PC-3 (cell line): ENCODE measurements around the gene TMEM255B. TPM values are rescaled to one million over a fixed set of nuclear protein-coding genes. Genes with fewer than 3 reads are reported as not detected.

Experiments used
- ATAC-seq: fragments of 200-7000 bp; cut with Tn5 transposase; 2 replicates; pipeline ENCODE4 v1.9.1; 2020; ENCODE audit warnings: mild to moderate bottlenecking, moderate library complexity
- BruUV-seq: library from RNA; stranded (reverse); fragments of 400-500 nt; replicated peaks from 2 replicates; lab custom pipeline; 2021; lab: Mats Ljungman, UMichigan
- CTCF ChIA-PET: fragments of 300-600 bp; sonication (Branson Sonifier 250); formaldehyde crosslinking; loops from one replicate; lab custom pipeline; 2022; ENCODE audit warnings: antibody characterized with exemption; lab: Charles Lee
- POLR2A ChIA-PET: fragments of 300-600 bp; sonication (Branson Sonifier 250); formaldehyde crosslinking; loops from one replicate; lab custom pipeline; 2022; ENCODE audit warnings: antibody characterized with exemption; ENCODE audit not compliant: unreplicated experiment; lab: Charles Lee
- DNase-seq: peaks from one replicate; pipeline ENCODE4 v3.0.0-alpha.2; 2015
- H2AFZ ChIP-seq: fragments of 300-600 bp; sonication (generic); 2 replicates; pipeline ENCODE4 v1.6.0; 2016; ENCODE audit warnings: antibody characterized with exemption, low read length
- H3F3A ChIP-seq: fragments of 300-600 bp; sonication (generic); one replicate; pipeline ENCODE4 v1.6.0; 2017; ENCODE audit warnings: antibody characterized with exemption, low read length, control low read depth, mild to moderate bottlenecking; ENCODE audit not compliant: unreplicated experiment
- H3K27ac ChIP-seq: fragments of 300-600 bp; sonication (generic); 2 replicates; pipeline ENCODE4 v1.5.1; 2016; ENCODE audit warnings: mild to moderate bottlenecking, low read length
- H3K27me3 ChIP-seq: fragments of 300-600 bp; sonication (generic); 2 replicates; pipeline ENCODE4 v1.6.1; 2016; ENCODE audit warnings: low read length, mixed read lengths
- H3K36me3 ChIP-seq: fragments of 300-600 bp; sonication (generic); 2 replicates; pipeline ENCODE4 v1.6.1; 2016; ENCODE audit warnings: low read depth, mixed run types, low read length, mixed read lengths
- H3K4me1 ChIP-seq: fragments of 300-600 bp; sonication (generic); 2 replicates; pipeline ENCODE4 v1.5.1; 2016; ENCODE audit warnings: low read length; ENCODE audit not compliant: insufficient read depth
- H3K4me2 ChIP-seq: fragments of 300-600 bp; sonication (generic); 2 replicates; pipeline ENCODE4 v1.6.0; 2016; ENCODE audit warnings: low read length
- H3K4me3 ChIP-seq: fragments of 300-600 bp; sonication (generic); 2 replicates; pipeline ENCODE4 v1.5.1; 2016; ENCODE audit warnings: mild to moderate bottlenecking, low read length, mixed read lengths
- H3K79me2 ChIP-seq: fragments of 300-600 bp; sonication (generic); 2 replicates; pipeline ENCODE4 v1.6.1; 2017; ENCODE audit warnings: low read length, mixed read lengths
- H3K9ac ChIP-seq: fragments of 300-600 bp; sonication (generic); 2 replicates; pipeline ENCODE4 v1.6.0; 2016; ENCODE audit warnings: mild to moderate bottlenecking, low read length
- H3K9me2 ChIP-seq: fragments of 300-600 bp; sonication (generic); replicated peaks from 2 replicates; pipeline ENCODE4 v1.6.1; 2016; ENCODE audit warnings: mixed run types, low read length, mixed read lengths
- H3K9me3 ChIP-seq: fragments of 300-600 bp; sonication (generic); 2 replicates; pipeline ENCODE4 v1.6.1; 2016; ENCODE audit warnings: low read length, mixed read lengths
- H4K20me1 ChIP-seq: fragments of 300-600 bp; sonication (generic); 2 replicates; pipeline ENCODE4 v1.6.1; 2016; ENCODE audit warnings: low read length, mixed read lengths
- EZH2 ChIP-seq: fragments of 300-600 bp; sonication (generic); IDR thresholded peaks from one replicate; pipeline ENCODE4 v1.6.1; 2017; ENCODE audit warnings: antibody characterized with exemption, mild to moderate bottlenecking, low read length; ENCODE audit not compliant: unreplicated experiment
- EZH2phosphoT487 ChIP-seq: fragments of 300-600 bp; sonication (generic); IDR thresholded peaks from 2 replicates; pipeline ENCODE4 v1.6.1; 2018; ENCODE audit warnings: mild to moderate bottlenecking, antibody characterized with exemption, low read length, borderline replicate concordance
- intact Hi-C: fragments of 100-400 bp; cut with micrococcal nuclease; formaldehyde crosslinking; loops from 2 replicates; pipeline ENCODE4 v1.9.0; 2023
- total RNA-seq: library from RNA; depleted of rRNA; stranded (reverse); fragments of >200 nt; gene quantifications from 2 replicates; pipeline ENCODE4 v1.2.3, GENCODE V29; 2014
- TF ChIP-seq, protein P1 (sequence below): fragments of 300-600 bp; sonication (generic); conservative IDR thresholded peaks from 2 replicates; pipeline ENCODE4 v1.5.1; 2017; ENCODE audit warnings: antibody characterized with exemption, low read depth, mild to moderate bottlenecking, low read length

The TMEM255B gene
- total RNA-seq, 1 experiment from 2014 or later, result 26.9 TPM

DNA sequence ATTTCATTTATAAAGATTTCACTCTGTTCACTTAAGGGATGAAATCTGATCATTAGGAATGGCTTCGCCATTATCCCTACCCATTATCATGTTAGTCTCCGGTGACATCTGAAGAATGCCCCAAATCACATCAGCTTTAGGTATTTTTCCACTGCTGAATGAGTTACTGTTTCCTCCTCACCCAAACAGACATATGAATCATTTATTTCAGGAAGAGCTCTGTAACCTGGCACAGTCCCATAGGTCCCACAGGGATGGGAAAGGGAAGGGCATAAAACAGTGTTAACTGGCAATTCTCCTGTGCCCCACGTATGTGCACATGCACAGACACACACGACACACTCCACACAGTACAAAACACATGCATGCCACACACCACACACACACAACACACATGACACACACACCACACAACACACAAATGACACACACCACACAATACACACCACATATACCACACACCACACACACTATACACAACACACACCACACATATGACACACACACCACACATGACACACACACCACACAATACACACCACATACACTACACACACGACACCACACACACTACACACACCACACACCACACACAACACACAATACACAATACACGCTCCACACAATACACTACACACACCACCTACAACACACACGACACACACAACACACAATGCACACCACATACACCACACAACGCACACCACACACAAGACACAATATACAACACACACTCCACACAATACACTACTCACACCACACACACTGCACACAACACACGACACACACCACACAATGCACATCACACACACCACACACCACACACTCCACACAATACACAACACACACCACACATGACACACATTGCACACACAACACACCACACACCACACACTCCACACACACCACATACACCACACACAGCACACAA, 15.4 kb downstream of the TMEM255B start:
- H3K9ac ChIP-seq, result no peak overlapping the region
- H3K4me2 ChIP-seq, result 0 out of 2 replicates have a peak overlapping the region, but pooled peaks have one; percentile 1
- TSS peak; percentile 9 for BruUV-seq
- H3F3A ChIP-seq, result no peaks in the 10 kb centered on the region
- ChIA-PET CTCF (no interaction called here), POLR2A (interaction anchor here (0.6 kb wide), 1 partner anchor 11 kb away, joined by 6 read pairs; no protein-coding TSS in a partner anchor)
- peaks cover 35% of the 10 kb centered on the region for H3K4me1 ChIP-seq
- no peaks in the 10 kb centered on the region for H3K9me3 ChIP-seq
- no peaks in the 10 kb centered on the region for H3K9me2 ChIP-seq
- peaks cover 6% of the 10 kb centered on the region; the same call in 1 of the 2 replicates for H3K79me2 ChIP-seq
- intact Hi-C loops, result loop anchor here (1.0 kb wide), 1 partner anchor 11 kb away; no protein-coding TSS in a partner anchor
- TF ChIP-seq EZH2, result no peak
- TF ChIP-seq, protein P1, sequence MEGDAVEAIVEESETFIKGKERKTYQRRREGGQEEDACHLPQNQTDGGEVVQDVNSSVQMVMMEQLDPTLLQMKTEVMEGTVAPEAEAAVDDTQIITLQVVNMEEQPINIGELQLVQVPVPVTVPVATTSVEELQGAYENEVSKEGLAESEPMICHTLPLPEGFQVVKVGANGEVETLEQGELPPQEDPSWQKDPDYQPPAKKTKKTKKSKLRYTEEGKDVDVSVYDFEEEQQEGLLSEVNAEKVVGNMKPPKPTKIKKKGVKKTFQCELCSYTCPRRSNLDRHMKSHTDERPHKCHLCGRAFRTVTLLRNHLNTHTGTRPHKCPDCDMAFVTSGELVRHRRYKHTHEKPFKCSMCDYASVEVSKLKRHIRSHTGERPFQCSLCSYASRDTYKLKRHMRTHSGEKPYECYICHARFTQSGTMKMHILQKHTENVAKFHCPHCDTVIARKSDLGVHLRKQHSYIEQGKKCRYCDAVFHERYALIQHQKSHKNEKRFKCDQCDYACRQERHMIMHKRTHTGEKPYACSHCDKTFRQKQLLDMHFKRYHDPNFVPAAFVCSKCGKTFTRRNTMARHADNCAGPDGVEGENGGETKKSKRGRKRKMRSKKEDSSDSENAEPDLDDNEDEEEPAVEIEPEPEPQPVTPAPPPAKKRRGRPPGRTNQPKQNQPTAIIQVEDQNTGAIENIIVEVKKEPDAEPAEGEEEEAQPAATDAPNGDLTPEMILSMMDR, result no peak
- TF ChIP-seq EZH2phosphoT487, result no peak
- peaks cover 9% of the 10 kb centered on the region; the same call in 1 of the 2 replicates for H3K36me3 ChIP-seq
- no peak overlapping the region for H2AFZ ChIP-seq
- DNase-seq, result peak; percentile 81
- no peak overlapping the region for H3K4me3 ChIP-seq
- ATAC-seq, result peak; percentile 66
- H3K27ac ChIP-seq, result peak overlapping the region; percentile 60
- H3K27me3 ChIP-seq, result no peaks in the 10 kb centered on the region
- no peaks in the 10 kb centered on the region for H4K20me1 ChIP-seq

DNA sequence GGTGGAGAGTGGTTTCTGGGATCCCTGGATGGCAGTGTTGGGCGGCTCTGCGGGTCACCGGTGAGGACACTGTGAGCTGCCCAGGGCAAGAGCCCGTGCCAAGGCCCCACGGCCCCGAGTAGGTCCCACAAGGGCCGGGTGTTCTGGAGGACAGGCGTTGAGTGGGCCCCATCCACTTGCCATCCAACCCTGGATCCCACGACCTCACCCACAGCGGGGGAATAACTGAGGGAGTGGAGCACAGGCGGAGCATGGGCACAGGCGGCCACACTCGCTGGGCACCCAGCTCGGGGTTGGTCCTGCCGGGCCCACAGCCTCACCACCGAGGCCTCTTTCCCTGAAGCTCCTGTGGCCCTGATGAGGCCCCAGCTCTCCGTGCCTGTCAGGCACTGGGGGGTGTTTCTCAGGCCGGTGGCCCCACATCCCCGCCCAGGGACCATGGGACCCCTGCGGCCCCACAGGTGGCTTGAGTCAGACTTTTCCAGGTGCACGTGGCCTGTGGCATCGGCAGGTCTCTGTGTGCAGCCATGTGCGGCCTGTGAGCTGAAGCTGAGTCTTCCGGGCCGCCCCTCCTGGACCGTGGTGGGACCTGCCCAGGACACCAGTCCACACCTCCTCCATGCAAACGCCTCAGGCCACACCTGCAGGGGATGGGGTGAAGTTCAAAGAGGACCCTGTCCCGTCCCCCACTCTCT, 16.6 kb downstream of the TMEM255B start:
- Histone ChIP-seq H3K9me3 (no peaks in the 10 kb centered on the region), H3K9me2 (no peaks in the 10 kb centered on the region), H4K20me1 (no peaks in the 10 kb centered on the region), H3K4me3 (no peak overlapping the region), H3K4me1 (peaks cover 35% of the 10 kb centered on the region), H3K9ac (no peak overlapping the region), H3K79me2 (peaks cover 6% of the 10 kb centered on the region; the same call in 1 of the 2 replicates), H2AFZ (no peak overlapping the region), H3K4me2 (no peak overlapping the region), H3F3A (no peaks in the 10 kb centered on the region), H3K27me3 (no peaks in the 10 kb centered on the region), H3K27ac (no peak overlapping the region), H3K36me3 (peaks cover 9% of the 10 kb centered on the region; the same call in 1 of the 2 replicates)
- no peak for DNase-seq
- ATAC-seq, result no peak
- BruUV-seq, result no TSS peak
- no peak for TF ChIP-seq EZH2
- TF ChIP-seq, protein P1, result no peak
- no peak for TF ChIP-seq EZH2phosphoT487
- intact Hi-C loops, result no loop called here
- ChIA-PET CTCF (no interaction called here), POLR2A (no interaction called here)
